Endothelial cell of umbilical vein (primary cell): Measurements from ENCODE around the gene SMAD3. TPM values are rescaled to one million over a fixed set of nuclear protein-coding genes. Genes with fewer than 3 reads are reported as not detected.

Experiments
- BruUV-seq: library from RNA; stranded (reverse); fragments of 400-500 nt; replicated peaks from 2 replicates; lab custom pipeline; 2021; lab: Mats Ljungman, UMichigan
- CTCF ChIA-PET: fragments of 300-600, 350-600 bp; sonication (Branson Sonifier 250); formaldehyde crosslinking; loops from one replicate; lab custom pipeline; 2021; ENCODE audit warnings: antibody characterized with exemption, inconsistent platforms; lab: Charles Lee
- POLR2A ChIA-PET: fragments of 300-600, 350-600 bp; sonication (Branson Sonifier 250); formaldehyde crosslinking; loops from one replicate; lab custom pipeline; 2021; ENCODE audit warnings: antibody characterized with exemption, inconsistent platforms; lab: Charles Lee
- DNase-seq: peaks from one replicate; pipeline ENCODE4 v3.0.0-alpha.2; 2011; ENCODE audit warnings: low read depth, low spot score
- FAIRE-seq: peaks from 2 replicates; lab custom pipeline; 2011; peaks lifted over from hg19 to GRCh38; lab: Jason Lieb, UNC
- H2AFZ ChIP-seq: 2 replicates; pipeline ENCODE4 v1.6.0; 2012; ENCODE audit warnings: low read depth, low read length, control low read depth, inconsistent platforms
- H3K27ac ChIP-seq: 2 replicates; pipeline ENCODE4 v1.5.1; 2011; ENCODE audit warnings: low read depth, mild to moderate bottlenecking, control low read depth, low read length, moderate library complexity; ENCODE audit not compliant: insufficient read depth
- H3K27me3 ChIP-seq, 2 experiments: 2 replicates each; pipeline versions ENCODE4 v1.6.0 to v1.6.1; 2011; ENCODE audit warnings: low read length in 2 of 2, mixed read lengths in 1 of 2; ENCODE audit not compliant: control insufficient read depth in 2 of 2, insufficient read depth in 2 of 2
- H3K36me3 ChIP-seq, 2 experiments: 2 replicates in 1 of 2; 3 replicates in 1 of 2; pipeline ENCODE4 v1.5.1; 2011; ENCODE audit warnings: low read length in 2 of 2, mild to moderate bottlenecking in 1 of 2, moderate library complexity in 1 of 2; ENCODE audit not compliant: control insufficient read depth in 2 of 2, insufficient read depth in 2 of 2; ENCODE audit errors: extremely low read depth in 1 of 2
- H3K4me1 ChIP-seq: 3 replicates; pipeline ENCODE4 v1.5.1; 2011; ENCODE audit warnings: mild to moderate bottlenecking, low read length; ENCODE audit not compliant: control insufficient read depth, insufficient read depth; ENCODE audit errors: extremely low read depth
- H3K4me2 ChIP-seq: 2 replicates; pipeline ENCODE4 v1.6.1; 2011; ENCODE audit warnings: low read length, control low read depth, mixed read lengths; ENCODE audit not compliant: insufficient read depth
- H3K4me3 ChIP-seq, 3 experiments: fragments of 200-600 bp in 1 of 3; sonication (generic), shearing (Covaris generic) in 1 of 3; replicated peaks in 1 of 3; 2 replicates each; pipeline ENCODE4 v1.5.1; 2011 to 2016; ENCODE audit warnings: control low read depth in 3 of 3, low read length in 3 of 3, mild to moderate bottlenecking in 2 of 3, inconsistent platforms in 1 of 3, low read depth in 1 of 3, moderate library complexity in 1 of 3; ENCODE audit not compliant: insufficient read depth in 1 of 3
- H3K79me2 ChIP-seq: 2 replicates; pipeline ENCODE4 v1.6.0; 2012; ENCODE audit warnings: low read length, inconsistent platforms; ENCODE audit not compliant: control insufficient read depth, insufficient read depth
- H3K9ac ChIP-seq: replicated peaks from 2 replicates; pipeline ENCODE3; 2011; ENCODE audit warnings: low read length, control low read depth; ENCODE audit not compliant: insufficient read depth; ENCODE audit errors: extremely low read depth
- H3K9me1 ChIP-seq: replicated peaks from 3 replicates; pipeline ENCODE4 v1.6.0; 2011; ENCODE audit warnings: mild to moderate bottlenecking, low read length; ENCODE audit not compliant: control insufficient read depth, insufficient read depth; ENCODE audit errors: extremely low read depth
- H3K9me3 ChIP-seq: replicated peaks from 2 replicates; pipeline ENCODE4 v1.5.1; 2012; ENCODE audit warnings: low read length, inconsistent platforms; ENCODE audit not compliant: control insufficient read depth, insufficient read depth
- H4K20me1 ChIP-seq: replicated peaks from 2 replicates; pipeline ENCODE3; 2011; ENCODE audit warnings: mild to moderate bottlenecking, low read length; ENCODE audit not compliant: control insufficient read depth, insufficient read depth; ENCODE audit errors: extremely low read depth
- CTCF ChIP-seq, 2 donors: IDR thresholded peaks; 1 replicate in 1 of 2; 2 replicates in 1 of 2; pipeline ENCODE4 v1.5.1; 2011; ENCODE audit warnings: low read length in 2 of 2, mild to moderate bottlenecking in 2 of 2, moderate library complexity in 2 of 2, control low read depth in 1 of 2, inconsistent platforms in 1 of 2, low read depth in 1 of 2; ENCODE audit not compliant: insufficient read depth in 1 of 2; ENCODE audit errors: extremely low read depth in 1 of 2
- EZH2 ChIP-seq: IDR thresholded peaks from 2 replicates; pipeline ENCODE4 v1.6.1; 2012; ENCODE audit warnings: borderline replicate concordance, low read depth, mild to moderate bottlenecking, moderate library complexity, low read length, inconsistent platforms; ENCODE audit not compliant: severe bottlenecking
- FOS ChIP-seq: IDR thresholded peaks from 2 replicates; pipeline ENCODE4 v1.6.1; 2011; ENCODE audit warnings: mild to moderate bottlenecking, low read length, moderate library complexity, borderline replicate concordance; ENCODE audit not compliant: insufficient read depth
- GATA2 ChIP-seq: IDR thresholded peaks from 2 replicates; pipeline ENCODE4 v1.7.0; 2011; ENCODE audit warnings: low read depth, mild to moderate bottlenecking, moderate library complexity, mixed read lengths, low read length; ENCODE audit not compliant: insufficient read length, insufficient read depth
- JUN ChIP-seq: IDR thresholded peaks from 2 replicates; pipeline ENCODE4 v1.6.1; 2011; ENCODE audit warnings: borderline replicate concordance, low read depth; ENCODE audit not compliant: insufficient read length, insufficient read depth
- MAX ChIP-seq: IDR thresholded peaks from 2 replicates; pipeline ENCODE4 v1.6.1; 2011; ENCODE audit not compliant: insufficient read depth, insufficient read length
- MYC ChIP-seq: IDR thresholded peaks from one replicate; pipeline ENCODE4 v1.6.1; 2011; ENCODE audit warnings: mild to moderate bottlenecking, low read depth, low read length
- POLR2A ChIP-seq: IDR thresholded peaks from 2 replicates; pipeline ENCODE4 v1.6.1; 2012; ENCODE audit warnings: low read depth, mild to moderate bottlenecking, control low read depth, low read length
- POLR2AphosphoS5 ChIP-seq: IDR thresholded peaks from 2 replicates; pipeline ENCODE4 v1.6.1; 2012; ENCODE audit warnings: low read depth, mild to moderate bottlenecking, control low read depth, low read length, moderate library complexity; ENCODE audit not compliant: insufficient read depth
- dilution Hi-C: fragments of 300-500 bp; cut with MboI; formaldehyde crosslinking; loops from one replicate; pipeline ENCODE4 v1.15.0; 2019; ENCODE audit warnings: low sequenced_read_pairs; ENCODE audit not compliant: extremely low pct_ligation_motif_present
- intact Hi-C: fragments of 100-400 bp; cut with micrococcal nuclease; formaldehyde crosslinking; loops from one replicate; pipeline ENCODE4 v1.10.0; 2022
- polyA plus RNA-seq, 4 experiments: library from polyadenylated mRNA; depleted of rRNA in 3 of 4; stranded (reverse) in 3 of 4; unstranded in 1 of 4; fragments of >200 nt; gene quantifications; 2 replicates each; pipeline versions ENCODE4 v1.2.1 to v1.2.3, GENCODE V29; 2011 to 2012; ENCODE audit warnings: missing spikeins in 1 of 4
- total RNA-seq: library from RNA; stranded (reverse); gene quantifications from 2 replicates; pipeline ENCODE4 v1.2.3, GENCODE V29; 2021

Gene SMAD3
- total and polyA plus RNA-seq, 2 donors (not counting 3 experiments of a cell fraction or from before 2014, with no cell fraction given) = 56.4 to 88.2 TPM

- DNase-seq = no peak
- no TSS peak for BruUV-seq
- Histone ChIP-seq H3K27me3 (no peaks in the 10 kb centered on the region), H3K4me1 (peaks cover 63% of the 10 kb centered on the region), H3K36me3 (no peaks in the 10 kb centered on the region), H4K20me1 (no peaks in the 10 kb centered on the region), H3K4me2 (peak overlapping the region; percentile 78), H3K9me1 (no peaks in the 10 kb centered on the region), H3K9me3 (no peaks in the 10 kb centered on the region), H3K27ac (peak overlapping the region; percentile 100), H3K79me2 (peaks cover 84% of the 10 kb centered on the region), H3K4me3 (no peak overlapping the region), H3K9ac (peak overlapping the region; percentile 92), H2AFZ (no peak overlapping the region)
- ChIA-PET CTCF (interaction anchor here (0.8 to 3.3 kb wide), 8 partner anchors 11 to 203 kb away, joined by 3 to 8 read pairs (median 6); no protein-coding TSS in a partner anchor), POLR2A (interaction anchor here (1.0 to 1.4 kb wide), 2 partner anchors 11 to 17 kb away, joined by 6 to 8 read pairs; no protein-coding TSS in a partner anchor)
- peak; percentile 31 for FAIRE-seq
- dilution Hi-C loops (no loop called here), intact Hi-C loops (loop anchor here (5.0 kb wide), 1 partner anchor 137 kb away; no protein-coding TSS in a partner anchor)
- no peak for TF ChIP-seq GATA2
- TF ChIP-seq MAX = no peak
- TF ChIP-seq POLR2A = no peak
- peak; percentile 14 for TF ChIP-seq POLR2AphosphoS5
- no peak for TF ChIP-seq EZH2
- TF ChIP-seq FOS = no peak
Measured at GRCh38 chr15:67149068-67149772, 83.8 kb downstream of the SMAD3 start.

- peak overlapping the region in 1 of 3 experiments; percentile 30 for H3K4me3 ChIP-seq
- ChIA-PET CTCF (interaction anchor here (2.1 to 3.3 kb wide), 3 partner anchors 12 to 28 kb away, joined by 6 to 8 read pairs (median 8); no protein-coding TSS in a partner anchor), POLR2A (no interaction called here)
- H3K9ac ChIP-seq = peak overlapping the region; percentile 92
- H3K4me2 ChIP-seq = peak overlapping the region; percentile 78
- H3K36me3 ChIP-seq = no peaks in the 10 kb centered on the region
- no peak overlapping the region for H2AFZ ChIP-seq
- no TSS peak for BruUV-seq
- TF ChIP-seq EZH2 (no peak), MAX (no peak), CTCF (IDR thresholded peaks at IDR 0.05; ENCODE audit: extremely low read depth in 1 of 2, insufficient read depth in 1 of 2, low read depth in 1 of 2, low read length in 2 of 2) (no peak), JUN (no peak), POLR2A (no peak), POLR2AphosphoS5 (no peak), FOS (no peak), MYC (no peak), GATA2 (no peak)
- no peaks in the 10 kb centered on the region for H3K9me3 ChIP-seq
- dilution Hi-C loops (no loop called here), intact Hi-C loops (loop anchor here (1.0 to 5.0 kb wide), 8 partner anchors 15 to 137 kb away; no protein-coding TSS in a partner anchor)
- H3K79me2 ChIP-seq = peaks cover 84% of the 10 kb centered on the region
- no peaks in the 10 kb centered on the region for H3K9me1 ChIP-seq
- peak overlapping the region; percentile 100 for H3K27ac ChIP-seq
- peaks cover 59% of the 10 kb centered on the region for H3K4me1 ChIP-seq
- peak; percentile 21 for FAIRE-seq
- no peaks in the 10 kb centered on the region for H4K20me1 ChIP-seq
- no peaks in the 10 kb centered on the region for H3K27me3 ChIP-seq
- DNase-seq = no peak
Measured at GRCh38 chr15:67149773-67150022, 84.3 kb downstream of the SMAD3 start.
